HEK293 (cell line): Measurements from ENCODE around the gene MGMT.

ENCODE experiments used
- CTCF ChIA-PET: fragments of 350-600 bp; formaldehyde crosslinking; extraction: SDS; loops from one replicate; lab custom pipeline; 2021; ENCODE audit warnings: antibody characterized with exemption; lab: Yijun Ruan, JAX
- POLR2A ChIA-PET: fragments of 300-600 bp; formaldehyde crosslinking; extraction: SDS; loops from one replicate; lab custom pipeline; 2020; ENCODE audit warnings: antibody characterized with exemption, inconsistent platforms; lab: Yijun Ruan, JAX
- H3K27ac ChIP-seq: fragments of 200-500 bp; sonication (Bioruptor generic); 2 replicates; pipeline ENCODE4 v1.5.1; 2014; ENCODE audit warnings: low read depth, low read length, control low read depth, inconsistent platforms; ENCODE audit errors: extremely low read depth
- H3K36me3 ChIP-seq, 2 experiments: fragments of 200-500 bp in 1 of 2; sonication (Bioruptor generic) in 1 of 2; 1 replicate in 1 of 2; 2 replicates in 1 of 2; pipeline ENCODE4 v1.5.1; 2014 to 2017; ENCODE audit warnings: inconsistent platforms in 2 of 2, low read length in 2 of 2; ENCODE audit not compliant: control insufficient read depth in 2 of 2, insufficient read depth in 1 of 2
- H3K4me1 ChIP-seq: fragments of 200-500 bp; sonication (Bioruptor generic); 2 replicates; pipeline ENCODE4 v1.5.1; 2014; ENCODE audit warnings: mild to moderate bottlenecking, low read length, inconsistent platforms; ENCODE audit not compliant: control insufficient read depth, insufficient read depth
- H3K4me3 ChIP-seq: 2 replicates; pipeline ENCODE4 v1.5.1; 2011; ENCODE audit warnings: low read depth, mild to moderate bottlenecking, control low read depth, low read length, moderate library complexity
- H3K9me3 ChIP-seq: fragments of 200-500 bp; sonication (Bioruptor generic); 2 replicates; pipeline ENCODE4 v1.5.1; 2014; ENCODE audit warnings: low read depth, low read length, inconsistent platforms; ENCODE audit not compliant: control insufficient read depth, insufficient read depth
- GFI1B ChIP-seq: fragments of 450-650 bp; formaldehyde crosslinking; IDR thresholded peaks from 2 replicates; pipeline ENCODE4 v1.5.1; 2016; ENCODE audit warnings: missing biosample characterization, missing genetic modification characterization
- GLI2 ChIP-seq: fragments of 450-650 bp; formaldehyde crosslinking; IDR thresholded peaks from 2 replicates; pipeline ENCODE4; 2017; ENCODE audit warnings: missing biosample characterization, missing genetic modification characterization, low read depth, borderline replicate concordance
- HOXC10 ChIP-seq: sonication (generic); formaldehyde crosslinking; IDR thresholded peaks from 2 replicates; pipeline ENCODE4 v1.8.1; 2023; ENCODE audit warnings: mild to moderate bottlenecking, missing genetic modification reagents
- SETDB1 ChIP-seq: IDR thresholded peaks from one replicate; pipeline ENCODE4 v1.6.1; 2017; ENCODE audit warnings: mild to moderate bottlenecking, low read length, moderate library complexity, mixed read lengths; ENCODE audit not compliant: insufficient read length
- SP3 ChIP-seq: fragments of 450-650 bp; formaldehyde crosslinking; IDR thresholded peaks from 2 replicates; pipeline ENCODE4 v1.5.1; 2016; ENCODE audit warnings: missing biosample characterization, missing genetic modification characterization
- TCF7L2 ChIP-seq: IDR thresholded peaks from 2 replicates; pipeline ENCODE4 v1.6.1; 2011; ENCODE audit warnings: low read depth, mild to moderate bottlenecking, inconsistent platforms, low read length, moderate library complexity, borderline replicate concordance
- WT1 ChIP-seq: fragments of 450-650 bp; formaldehyde crosslinking; IDR thresholded peaks from 2 replicates; pipeline ENCODE4 v1.5.1; 2016; ENCODE audit warnings: missing biosample characterization, missing genetic modification characterization
- ZBTB21 ChIP-seq: fragments of 450-650 bp; formaldehyde crosslinking; IDR thresholded peaks from 2 replicates; pipeline ENCODE4 v1.5.1; 2017; ENCODE audit warnings: missing biosample characterization, missing genetic modification characterization
- ZNF121 ChIP-seq: fragments of 450-650 bp; formaldehyde crosslinking; IDR thresholded peaks from 2 replicates; pipeline ENCODE4 v1.5.1; 2016; ENCODE audit warnings: missing biosample characterization, missing genetic modification characterization
- ZNF132 ChIP-seq: fragments of 450-650 bp; formaldehyde crosslinking; IDR thresholded peaks from 2 replicates; pipeline ENCODE4 v1.5.1; 2017; ENCODE audit warnings: missing biosample characterization, missing genetic modification characterization, borderline replicate concordance
- ZNF16 ChIP-seq: fragments of 450-650 bp; formaldehyde crosslinking; IDR thresholded peaks from 2 replicates; pipeline ENCODE4 v1.5.1; 2016; ENCODE audit warnings: low read depth, missing biosample characterization, missing genetic modification characterization
- ZNF169 ChIP-seq: fragments of 450-650 bp; formaldehyde crosslinking; IDR thresholded peaks from 2 replicates; pipeline ENCODE4 v1.5.1; 2016; ENCODE audit warnings: missing biosample characterization, missing genetic modification characterization
- ZNF214 ChIP-seq: fragments of 450-650 bp; formaldehyde crosslinking; IDR thresholded peaks from 2 replicates; pipeline ENCODE4 v1.5.1; 2017; ENCODE audit warnings: missing biosample characterization, mild to moderate bottlenecking, missing genetic modification characterization, borderline replicate concordance
- ZNF221 ChIP-seq: fragments of 450-650 bp; formaldehyde crosslinking; IDR thresholded peaks from 2 replicates; pipeline ENCODE4 v1.5.1; 2017; ENCODE audit warnings: missing biosample characterization, missing genetic modification characterization, borderline replicate concordance
- ZNF391 ChIP-seq: fragments of 450-650 bp; formaldehyde crosslinking; IDR thresholded peaks from 2 replicates; pipeline ENCODE4 v1.5.1; 2016; ENCODE audit warnings: low read depth, missing biosample characterization, missing genetic modification characterization, borderline replicate concordance
- ZNF404 ChIP-seq: fragments of 450-650 bp; formaldehyde crosslinking; IDR thresholded peaks from 2 replicates; pipeline ENCODE4 v1.5.1; 2017; ENCODE audit warnings: missing biosample characterization, missing genetic modification characterization
- ZNF48 ChIP-seq: fragments of 450-650 bp; formaldehyde crosslinking; IDR thresholded peaks from 2 replicates; pipeline ENCODE4 v1.5.1; 2016; ENCODE audit warnings: missing biosample characterization, missing genetic modification characterization
- ZNF623 ChIP-seq: fragments of 450-650 bp; formaldehyde crosslinking; IDR thresholded peaks from 2 replicates; pipeline ENCODE4 v1.5.1; 2016; ENCODE audit warnings: missing biosample characterization, missing genetic modification characterization
- ZNF777 ChIP-seq: fragments of 450-650 bp; formaldehyde crosslinking; IDR thresholded peaks from 2 replicates; pipeline ENCODE4 v1.5.1; 2017; ENCODE audit warnings: missing biosample characterization, missing genetic modification characterization, borderline replicate concordance
- ZNF837 ChIP-seq: fragments of 450-650 bp; formaldehyde crosslinking; IDR thresholded peaks from 2 replicates; pipeline ENCODE4 v1.5.1; 2016; ENCODE audit warnings: missing biosample characterization, missing genetic modification characterization
- ZXDB ChIP-seq: fragments of 450-650 bp; formaldehyde crosslinking; IDR thresholded peaks from 2 replicates; pipeline ENCODE4 v1.5.1; 2016; ENCODE audit warnings: missing biosample characterization, missing genetic modification characterization
- TF ChIP-seq, protein P1 (sequence below): fragments of 450-650 bp; formaldehyde crosslinking; IDR thresholded peaks from 2 replicates; pipeline ENCODE4 v1.5.1; 2016; ENCODE audit warnings: missing biosample characterization, missing genetic modification characterization
- TF ChIP-seq, protein P2 (sequence below): fragments of 450-650 bp; formaldehyde crosslinking; IDR thresholded peaks from 2 replicates; pipeline ENCODE4 v1.5.1; 2016; ENCODE audit warnings: missing biosample characterization, missing genetic modification characterization
- TF ChIP-seq, protein P3 (sequence below): fragments of 450-650 bp; formaldehyde crosslinking; IDR thresholded peaks from 2 replicates; pipeline ENCODE4 v1.5.0; 2017; ENCODE audit warnings: missing biosample characterization, missing genetic modification characterization, borderline replicate concordance
- TF ChIP-seq, protein P4 (sequence below): fragments of 450-650 bp; formaldehyde crosslinking; IDR thresholded peaks from 2 replicates; pipeline ENCODE4 v1.5.1; 2016; ENCODE audit warnings: missing biosample characterization, missing genetic modification characterization

MGMT gene

DNA sequence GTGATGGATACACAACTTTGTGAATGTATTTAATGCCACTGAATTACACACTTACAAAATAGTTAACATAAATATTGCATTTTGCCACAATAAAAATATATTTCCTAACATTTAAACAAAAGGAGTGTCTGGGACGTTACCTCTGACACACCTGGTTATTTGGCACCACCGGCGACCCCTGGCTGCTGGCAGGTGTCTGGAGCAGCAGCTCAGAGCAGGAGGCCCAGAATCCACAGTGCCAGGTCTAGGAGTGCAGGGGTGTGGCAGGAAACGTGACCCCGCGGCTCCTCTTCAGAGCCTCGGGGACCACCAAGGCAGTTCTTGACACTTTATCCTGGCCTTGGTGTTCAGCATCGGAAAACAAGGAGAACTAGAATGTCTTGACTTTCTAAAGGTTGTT, 46.3 kb downstream of the MGMT start:
- Histone ChIP-seq H3K27ac (no peak overlapping the region), H3K9me3 (no peaks in the 10 kb centered on the region), H3K4me3 (no peak overlapping the region), H3K36me3 (no peaks in the 10 kb centered on the region), H3K4me1 (no peaks in the 10 kb centered on the region)
- POLR2A ChIA-PET, result no interaction called here
- CTCF ChIA-PET, result no interaction called here
- TF ChIP-seq ZNF121 (tag by site-specific recombination) (no peak), HOXC10 (CRISPR knock-in tag) (no peak), ZNF132 (no peak), GFI1B (tag by site-specific recombination) (no peak), TCF7L2 (no peak), ZNF169 (tag by site-specific recombination) (no peak), ZNF837 (tag by site-specific recombination) (no peak), SP3 (tag by site-specific recombination) (no peak)

DNA sequence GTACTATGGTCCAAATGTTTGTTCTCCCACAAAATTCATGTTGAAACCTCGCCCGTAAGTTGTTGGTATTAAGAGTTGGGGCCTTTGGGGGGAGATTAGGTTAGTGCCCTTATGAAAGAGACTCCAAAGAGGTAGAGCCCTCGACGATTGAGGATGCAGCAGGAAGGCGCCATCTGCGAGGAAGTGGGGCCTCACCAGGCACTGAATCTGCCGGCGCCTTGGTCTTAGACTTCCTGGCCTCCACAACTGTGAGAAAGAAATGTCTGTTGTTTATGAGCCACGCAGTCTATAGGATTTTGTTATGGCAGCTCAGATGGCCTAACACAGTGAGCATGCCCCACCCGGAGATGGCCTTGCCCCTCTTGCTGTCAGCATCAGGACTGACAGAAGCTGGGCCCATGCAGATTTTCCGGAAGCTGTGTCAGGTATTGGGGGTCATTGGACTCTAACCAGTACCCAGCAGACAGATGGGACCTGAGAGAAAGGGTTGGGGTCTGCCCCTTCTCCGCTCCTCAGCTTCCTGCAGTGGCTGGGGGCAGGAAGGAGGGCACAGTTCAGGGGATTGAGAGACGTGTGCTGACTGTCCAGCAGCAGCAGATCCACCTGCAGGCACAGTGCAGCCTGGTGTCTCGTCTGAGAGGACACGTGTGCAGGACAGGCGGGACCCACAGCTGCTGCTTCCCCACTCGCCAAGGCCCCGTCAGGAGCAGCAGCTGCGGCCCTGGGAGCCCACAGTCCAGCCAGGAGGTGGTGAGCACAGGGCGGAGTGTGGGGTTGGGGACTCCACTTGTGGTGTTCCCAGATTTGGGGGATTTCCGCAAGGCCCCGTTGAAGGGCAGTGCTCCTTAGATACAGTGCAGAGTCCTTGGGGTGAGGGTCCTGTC, 47.8 kb downstream of the MGMT start:
- Histone ChIP-seq H3K4me3 (no peak overlapping the region), H3K4me1 (no peaks in the 10 kb centered on the region), H3K9me3 (no peaks in the 10 kb centered on the region), H3K36me3 (no peaks in the 10 kb centered on the region), H3K27ac (no peak overlapping the region)
- CTCF ChIA-PET, result no interaction called here
- POLR2A ChIA-PET, result no interaction called here
- TF ChIP-seq GLI2 (tag by site-specific recombination) (no peak), ZXDB (tag by site-specific recombination) (no peak), TCF7L2 (no peak), ZNF623 (tag by site-specific recombination) (no peak), ZNF48 (tag by site-specific recombination) (no peak), ZNF777 (no peak), ZNF404 (tag by site-specific recombination) (no peak), SETDB1 (no peak), ZNF214 (tag by site-specific recombination) (no peak), ZNF391 (tag by site-specific recombination) (no peak), ZNF132 (no peak), WT1 (no peak), ZNF221 (no peak), ZBTB21 (no peak), ZNF16 (tag by site-specific recombination) (no peak)
- TF ChIP-seq, protein P1, sequence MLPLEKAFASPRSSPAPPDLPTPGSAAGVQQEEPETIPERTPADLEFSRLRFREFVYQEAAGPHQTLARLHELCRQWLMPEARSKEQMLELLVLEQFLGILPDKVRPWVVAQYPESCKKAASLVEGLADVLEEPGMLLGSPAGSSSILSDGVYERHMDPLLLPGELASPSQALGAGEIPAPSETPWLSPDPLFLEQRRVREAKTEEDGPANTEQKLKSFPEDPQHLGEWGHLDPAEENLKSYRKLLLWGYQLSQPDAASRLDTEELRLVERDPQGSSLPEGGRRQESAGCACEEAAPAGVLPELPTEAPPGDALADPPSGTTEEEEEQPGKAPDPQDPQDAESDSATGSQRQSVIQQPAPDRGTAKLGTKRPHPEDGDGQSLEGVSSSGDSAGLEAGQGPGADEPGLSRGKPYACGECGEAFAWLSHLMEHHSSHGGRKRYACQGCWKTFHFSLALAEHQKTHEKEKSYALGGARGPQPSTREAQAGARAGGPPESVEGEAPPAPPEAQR, result no peak
- TF ChIP-seq, protein P2, sequence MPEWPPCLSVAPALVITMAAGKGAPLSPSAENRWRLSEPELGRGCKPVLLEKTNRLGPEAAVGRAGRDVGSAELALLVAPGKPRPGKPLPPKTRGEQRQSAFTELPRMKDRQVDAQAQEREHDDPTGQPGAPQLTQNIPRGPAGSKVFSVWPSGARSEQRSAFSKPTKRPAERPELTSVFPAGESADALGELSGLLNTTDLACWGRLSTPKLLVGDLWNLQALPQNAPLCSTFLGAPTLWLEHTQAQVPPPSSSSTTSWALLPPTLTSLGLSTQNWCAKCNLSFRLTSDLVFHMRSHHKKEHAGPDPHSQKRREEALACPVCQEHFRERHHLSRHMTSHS, result no peak
- TF ChIP-seq, protein P3, sequence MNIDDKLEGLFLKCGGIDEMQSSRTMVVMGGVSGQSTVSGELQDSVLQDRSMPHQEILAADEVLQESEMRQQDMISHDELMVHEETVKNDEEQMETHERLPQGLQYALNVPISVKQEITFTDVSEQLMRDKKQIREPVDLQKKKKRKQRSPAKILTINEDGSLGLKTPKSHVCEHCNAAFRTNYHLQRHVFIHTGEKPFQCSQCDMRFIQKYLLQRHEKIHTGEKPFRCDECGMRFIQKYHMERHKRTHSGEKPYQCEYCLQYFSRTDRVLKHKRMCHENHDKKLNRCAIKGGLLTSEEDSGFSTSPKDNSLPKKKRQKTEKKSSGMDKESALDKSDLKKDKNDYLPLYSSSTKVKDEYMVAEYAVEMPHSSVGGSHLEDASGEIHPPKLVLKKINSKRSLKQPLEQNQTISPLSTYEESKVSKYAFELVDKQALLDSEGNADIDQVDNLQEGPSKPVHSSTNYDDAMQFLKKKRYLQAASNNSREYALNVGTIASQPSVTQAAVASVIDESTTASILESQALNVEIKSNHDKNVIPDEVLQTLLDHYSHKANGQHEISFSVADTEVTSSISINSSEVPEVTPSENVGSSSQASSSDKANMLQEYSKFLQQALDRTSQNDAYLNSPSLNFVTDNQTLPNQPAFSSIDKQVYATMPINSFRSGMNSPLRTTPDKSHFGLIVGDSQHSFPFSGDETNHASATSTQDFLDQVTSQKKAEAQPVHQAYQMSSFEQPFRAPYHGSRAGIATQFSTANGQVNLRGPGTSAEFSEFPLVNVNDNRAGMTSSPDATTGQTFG (tag by site-specific recombination), result no peak
- TF ChIP-seq, protein P4, sequence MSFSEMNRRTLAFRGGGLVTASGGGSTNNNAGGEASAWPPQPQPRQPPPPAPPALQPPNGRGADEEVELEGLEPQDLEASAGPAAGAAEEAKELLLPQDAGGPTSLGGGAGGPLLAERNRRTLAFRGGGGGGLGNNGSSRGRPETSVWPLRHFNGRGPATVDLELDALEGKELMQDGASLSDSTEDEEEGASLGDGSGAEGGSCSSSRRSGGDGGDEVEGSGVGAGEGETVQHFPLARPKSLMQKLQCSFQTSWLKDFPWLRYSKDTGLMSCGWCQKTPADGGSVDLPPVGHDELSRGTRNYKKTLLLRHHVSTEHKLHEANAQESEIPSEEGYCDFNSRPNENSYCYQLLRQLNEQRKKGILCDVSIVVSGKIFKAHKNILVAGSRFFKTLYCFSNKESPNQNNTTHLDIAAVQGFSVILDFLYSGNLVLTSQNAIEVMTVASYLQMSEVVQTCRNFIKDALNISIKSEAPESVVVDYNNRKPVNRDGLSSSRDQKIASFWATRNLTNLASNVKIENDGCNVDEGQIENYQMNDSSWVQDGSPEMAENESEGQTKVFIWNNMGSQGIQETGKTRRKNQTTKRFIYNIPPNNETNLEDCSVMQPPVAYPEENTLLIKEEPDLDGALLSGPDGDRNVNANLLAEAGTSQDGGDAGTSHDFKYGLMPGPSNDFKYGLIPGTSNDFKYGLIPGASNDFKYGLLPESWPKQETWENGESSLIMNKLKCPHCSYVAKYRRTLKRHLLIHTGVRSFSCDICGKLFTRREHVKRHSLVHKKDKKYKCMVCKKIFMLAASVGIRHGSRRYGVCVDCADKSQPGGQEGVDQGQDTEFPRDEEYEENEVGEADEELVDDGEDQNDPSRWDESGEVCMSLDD (tag by site-specific recombination), result no peak
